Hindlimb muscle (tissue), 1 donor: Measurements from ENCODE around the gene SRGAP3. TPM values are rescaled to one million over a fixed set of nuclear protein-coding genes. Genes with fewer than 3 reads are reported as not detected.

Experiments used
- DNase-seq: peaks from one replicate; pipeline ENCODE4 v3.0.0-alpha.2; 2013
- polyA plus RNA-seq: library from polyadenylated mRNA; unstranded; fragments of 120-200 nt; gene quantifications from one replicate; pipeline ENCODE4 v1.2.1, GENCODE V29; 2013; ENCODE audit not compliant: insufficient read length

SRGAP3 gene
- polyA plus RNA-seq, 1 donor = 24.1 TPM

- no peak for DNase-seq
These were observed 25.8 kb downstream of the SRGAP3 start for GRCh38 chr3:9223672-9224071.

GRCh38 chr3:9222956-9223639 is 26.3 kb downstream of the SRGAP3 start:
- no peak for DNase-seq

- no peak for DNase-seq
These were observed 27.4 kb downstream of the SRGAP3 start for GRCh38 chr3:9222049-9222448.

GRCh38 chr3:9218514-9218846 is 31.0 kb downstream of the SRGAP3 start:
- no peak for DNase-seq

GRCh38 chr3:9217784-9218513 is 31.5 kb downstream of the SRGAP3 start:
- no peak for DNase-seq

GRCh38 chr3:9216736-9217135 is 32.7 kb downstream of the SRGAP3 start:
- no peak for DNase-seq

GRCh38 chr3:9214599-9214998 is 34.8 kb downstream of the SRGAP3 start:
- DNase-seq = no peak

GRCh38 chr3:9214185-9214584 is 35.3 kb downstream of the SRGAP3 start:
- DNase-seq = no peak

- DNase-seq = no peak
These were observed 36.3 kb downstream of the SRGAP3 start for GRCh38 chr3:9213019-9213634.

- DNase-seq = no peak
These were observed 38.1 kb downstream of the SRGAP3 start for GRCh38 chr3:9211155-9211950.

- no peak for DNase-seq
These were observed 39.7 kb downstream of the SRGAP3 start for GRCh38 chr3:9209777-9210176.

- DNase-seq = no peak
These were observed 40.8 kb downstream of the SRGAP3 start for GRCh38 chr3:9208605-9209152.

GRCh38 chr3:9207116-9207763 is 42.2 kb downstream of the SRGAP3 start:
- no peak for DNase-seq

- DNase-seq = no peak
These were observed 43.2 kb downstream of the SRGAP3 start for GRCh38 chr3:9206287-9206686.

- DNase-seq = no peak
These were observed 43.9 kb downstream of the SRGAP3 start for GRCh38 chr3:9205345-9206143.

GRCh38 chr3:9204253-9204992 is 45.0 kb downstream of the SRGAP3 start:
- DNase-seq = no peak

- DNase-seq = no peak
These were observed 46.1 kb downstream of the SRGAP3 start for GRCh38 chr3:9203317-9203716.

GRCh38 chr3:9202546-9202945 is 46.9 kb downstream of the SRGAP3 start:
- no peak for DNase-seq

- no peak for DNase-seq
These were observed 47.5 kb downstream of the SRGAP3 start for GRCh38 chr3:9201955-9202354.

- DNase-seq = peak; percentile 80
These were observed 48.2 kb downstream of the SRGAP3 start for GRCh38 chr3:9201266-9201665.

- no peak for DNase-seq
These were observed 49.7 kb downstream of the SRGAP3 start for GRCh38 chr3:9199775-9200174.
